HG03342 (cell line): Measurements from ENCODE around the gene OR1K1.
"Not testable (repeated sequence)": the region's sequence is repeated elsewhere in the genome, so short reads cannot be mapped to it uniquely, and the experiment has no call there.

Experiments
- ATAC-seq: cut with Tn5 transposase; IDR thresholded peaks from one replicate; pipeline ENCODE4 v1.9.1; 2021; ENCODE audit warnings: mild to moderate bottlenecking, moderate library complexity; ENCODE audit not compliant: unreplicated experiment

The OR1K1 gene

DNA sequence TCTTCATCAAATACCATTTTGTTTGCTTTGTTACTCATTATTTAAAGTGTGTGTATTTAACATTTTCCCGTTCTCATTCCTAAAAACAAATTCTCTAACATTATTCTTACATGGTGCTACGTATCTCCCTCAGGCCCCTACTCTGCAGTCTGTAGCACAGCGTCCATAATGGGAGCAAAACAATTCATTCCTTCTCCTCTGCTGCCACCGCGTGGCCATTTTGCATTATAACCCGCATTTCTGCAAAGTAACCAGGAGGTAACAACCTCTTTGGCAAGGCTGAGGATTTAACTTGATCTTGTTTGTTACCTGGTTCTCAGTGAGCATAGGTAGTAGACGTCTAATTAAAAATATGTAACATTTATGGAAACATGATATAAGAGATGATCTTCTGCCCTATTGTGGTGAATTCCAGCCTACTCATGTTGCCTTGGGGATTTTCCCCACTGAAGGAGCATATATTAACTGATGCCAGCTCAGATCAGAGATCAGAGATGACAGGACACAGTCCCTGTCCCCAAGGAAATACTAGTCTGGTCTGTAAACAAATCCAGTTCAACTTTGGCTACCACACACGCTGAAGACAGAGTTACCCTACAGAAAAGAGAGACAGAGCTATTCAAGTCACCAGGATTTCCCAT lies 10.5 kb downstream of the OR1K1 start:
- ATAC-seq = peak; percentile 87

- no peak for ATAC-seq
Observed at GRCh38 chr9:122812736-122813135, 12.8 kb downstream of the OR1K1 start.

DNA sequence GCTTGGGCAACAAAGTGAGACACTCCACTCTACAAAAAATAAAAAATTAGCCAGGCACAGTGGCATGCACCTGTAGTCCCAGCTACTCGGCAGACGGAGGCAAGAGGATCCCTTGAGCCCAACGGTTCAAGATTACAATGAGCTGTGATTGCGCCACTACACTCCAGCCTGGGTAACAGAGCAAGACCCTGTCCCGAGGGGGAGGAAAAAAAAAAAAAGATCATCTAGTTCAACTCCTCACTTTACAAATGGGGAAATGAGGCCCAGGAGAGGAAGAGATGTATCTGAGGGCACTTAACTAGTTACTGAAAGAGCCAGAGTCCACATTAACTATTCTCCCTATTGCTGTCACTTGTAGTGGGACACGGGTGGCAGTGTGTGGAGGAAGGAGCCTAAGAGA lies 14.6 kb downstream of the OR1K1 start:
- no peak for ATAC-seq

DNA sequence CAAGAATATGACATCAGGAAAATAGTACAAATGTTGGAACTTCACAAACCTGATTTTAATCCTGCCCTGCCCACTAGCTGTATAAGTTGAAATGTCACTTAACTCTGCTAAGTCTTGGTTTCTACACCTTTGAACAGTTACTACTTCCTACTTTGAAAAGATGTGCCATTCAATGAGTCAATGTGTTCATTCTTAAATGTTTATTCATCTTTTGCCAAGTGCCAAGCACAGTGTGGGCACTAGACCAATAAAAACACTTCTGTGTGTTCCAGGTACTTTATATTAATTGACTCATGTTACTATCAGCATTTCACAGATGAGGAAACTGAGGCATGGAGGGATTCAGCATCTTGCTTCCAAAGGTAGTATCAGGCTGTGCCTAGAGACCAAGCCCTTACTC lies 15.6 kb downstream of the OR1K1 start:
- ATAC-seq = no peak

DNA sequence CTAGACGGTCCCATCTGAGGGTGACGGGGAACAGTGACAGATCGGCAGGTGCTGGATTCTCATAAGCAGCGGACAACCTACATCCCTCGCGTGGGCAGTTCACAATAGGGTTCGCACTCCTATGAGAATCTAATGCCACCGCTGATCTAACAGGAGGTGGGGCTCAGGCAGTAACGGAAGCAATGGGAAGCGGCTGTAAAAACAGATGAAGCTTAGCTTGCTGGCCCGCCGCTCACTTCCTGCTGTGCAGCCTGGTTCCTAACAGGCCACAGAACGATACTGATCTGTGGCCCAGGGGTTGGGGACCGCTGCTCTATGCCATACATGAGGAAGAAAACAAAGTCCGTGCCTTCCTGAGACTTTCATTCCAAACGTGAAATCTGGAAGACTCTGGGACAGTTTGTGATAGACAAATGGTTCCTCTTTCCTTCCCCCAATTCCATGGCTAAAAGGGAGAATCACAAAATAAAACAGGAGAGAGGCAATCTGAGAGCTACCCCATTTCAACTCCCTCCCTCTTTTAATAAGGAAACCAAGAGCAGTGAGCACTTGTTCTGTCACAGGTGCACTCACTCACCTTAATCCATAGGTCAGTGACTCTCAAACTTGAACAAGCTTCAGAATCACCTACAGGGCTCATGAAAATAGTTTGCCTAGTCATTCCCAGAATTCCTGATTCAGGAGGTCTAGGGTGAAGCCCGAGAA lies 16.4 kb downstream of the OR1K1 start:
- no peak for ATAC-seq

DNA sequence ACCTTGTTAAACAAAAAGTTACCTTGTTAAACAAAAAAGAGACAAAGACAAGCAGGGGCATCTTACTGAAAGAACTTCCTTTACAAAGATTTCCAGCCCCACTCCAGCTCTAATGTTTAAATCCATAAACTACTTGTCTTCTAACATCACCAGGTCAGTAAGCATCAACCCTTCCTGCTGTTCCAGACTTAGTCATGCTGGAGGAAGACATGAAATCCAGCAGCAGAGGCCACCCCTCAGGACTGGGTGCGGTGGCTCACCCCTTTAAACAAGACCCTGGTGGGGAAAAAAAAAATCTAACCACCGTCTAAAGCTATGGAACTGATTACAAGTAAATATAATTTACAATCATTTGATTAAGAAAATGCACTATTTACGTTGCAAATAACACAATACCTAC lies 19.4 kb downstream of the OR1K1 start:
- ATAC-seq = no peak

DNA sequence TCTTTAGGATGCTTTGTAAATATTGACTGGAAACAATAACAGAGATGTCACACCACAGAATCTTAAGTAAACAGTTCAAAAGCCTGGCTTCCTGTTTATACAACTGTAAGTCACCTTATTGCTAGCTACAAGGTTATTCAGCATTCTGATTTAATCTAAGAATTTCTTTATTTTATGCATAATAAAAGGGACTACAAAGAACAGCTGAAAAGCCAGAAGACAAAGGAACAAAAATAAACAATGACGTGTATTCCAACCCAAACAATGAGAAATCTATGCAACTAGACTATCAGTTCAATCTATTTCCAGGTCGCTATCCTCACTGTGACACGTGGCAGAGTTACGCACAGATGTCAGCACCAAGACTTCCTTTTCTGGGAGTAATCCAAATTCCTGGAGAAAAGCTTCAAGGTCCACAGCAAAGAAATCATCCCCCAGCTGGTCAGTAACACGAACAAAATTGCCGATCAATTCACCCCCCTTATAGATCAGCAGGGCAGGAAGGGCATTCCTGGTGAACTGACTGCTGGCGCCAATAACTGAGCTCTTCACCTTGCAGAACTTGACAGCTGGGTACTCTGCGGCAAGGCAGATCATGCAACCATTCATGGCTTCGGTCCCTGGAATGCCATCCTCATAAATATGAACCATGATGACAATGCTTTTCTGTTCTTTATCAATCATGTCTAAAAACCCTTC lies 20.0 kb downstream of the OR1K1 start:
- no peak for ATAC-seq

DNA sequence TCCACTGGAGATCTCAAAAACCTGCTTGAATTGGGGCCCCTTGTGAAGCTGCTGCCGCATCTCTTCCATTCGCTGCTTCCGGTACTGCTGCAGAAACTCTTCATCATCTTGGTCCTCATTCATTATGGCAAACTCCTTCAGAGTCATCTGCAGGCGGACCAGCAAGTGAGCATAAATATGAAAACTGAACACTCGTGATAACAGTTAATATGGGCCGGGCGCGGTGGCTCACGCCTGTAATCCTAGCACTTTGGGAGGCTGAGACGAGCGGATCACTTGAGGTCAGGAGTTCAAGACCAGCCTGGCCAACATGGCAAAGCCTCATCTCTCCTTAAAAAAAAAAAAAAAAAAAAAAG lies 20.5 kb downstream of the OR1K1 start:
- no peak for ATAC-seq

- no peak for ATAC-seq
Observed at GRCh38 chr9:122821278-122821943, 21.5 kb downstream of the OR1K1 start.

DNA sequence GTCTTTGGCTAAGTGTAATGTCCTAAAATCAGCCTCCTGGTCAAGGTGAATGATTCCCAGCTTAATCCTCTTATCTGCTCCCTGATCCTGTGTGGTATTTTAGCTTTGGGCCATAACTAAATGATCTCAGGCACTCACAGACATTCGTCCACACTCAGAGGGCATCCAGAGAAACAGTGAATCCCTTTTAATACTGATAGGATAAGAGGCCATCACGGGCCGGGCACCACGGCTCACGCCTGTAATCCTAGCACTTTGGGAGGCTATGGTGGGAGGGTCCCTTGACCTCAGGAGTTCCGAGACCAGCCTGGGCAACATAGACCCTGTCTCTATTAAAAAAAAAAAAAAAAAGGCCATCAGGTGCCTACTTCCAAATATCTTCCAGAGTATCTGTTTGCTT lies 22.1 kb downstream of the OR1K1 start:
- no peak for ATAC-seq

DNA sequence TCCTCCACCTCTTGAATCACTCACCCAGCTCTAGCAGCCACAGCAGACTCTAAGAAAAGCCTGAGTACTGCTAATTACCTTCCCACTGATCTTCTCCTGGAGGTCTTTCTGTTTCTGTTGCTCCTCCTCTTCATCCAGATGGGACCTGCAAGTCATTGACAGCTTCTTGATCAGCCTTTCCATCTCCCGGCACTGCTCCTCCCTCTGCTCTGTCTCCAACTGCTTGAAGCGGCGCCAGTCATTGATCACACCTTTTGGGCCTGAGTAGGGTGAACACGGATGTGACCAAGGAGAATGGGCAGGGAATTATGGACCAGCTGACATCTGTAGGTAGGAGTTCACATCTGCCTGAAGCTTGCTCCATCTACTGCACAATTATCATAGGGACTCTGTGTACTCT lies 23.0 kb downstream of the OR1K1 start:
- ATAC-seq = no peak

- ATAC-seq = peak; percentile 15
Observed at GRCh38 chr9:122827761-122828093, 27.8 kb downstream of the OR1K1 start.

GRCh38 chr9:122828965-122829284 lies 29.0 kb downstream of the OR1K1 start:
- ATAC-seq = not testable (repeated sequence)

DNA sequence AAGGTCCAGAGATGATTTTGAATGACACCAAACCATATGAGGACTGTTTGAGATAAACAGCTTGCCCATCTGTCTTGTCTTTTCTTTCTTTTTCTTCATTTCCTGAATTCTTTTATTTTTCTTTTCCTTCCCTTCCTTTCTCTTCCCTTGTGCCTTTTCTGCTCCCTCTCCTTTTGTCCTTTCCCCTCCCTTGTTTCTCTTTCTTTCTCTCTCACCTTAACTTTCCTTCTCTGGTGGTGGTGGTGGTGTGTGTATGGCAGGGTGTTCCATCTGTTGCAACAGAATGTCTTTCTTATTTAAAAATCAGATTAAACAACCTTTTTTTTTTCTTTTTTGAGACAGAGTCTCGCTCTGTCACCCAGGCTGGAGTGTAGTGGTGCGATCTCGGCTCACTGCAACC lies 32.3 kb downstream of the OR1K1 start:
- ATAC-seq = no peak

- no peak for ATAC-seq
Observed at GRCh38 chr9:122835313-122835731, 35.4 kb downstream of the OR1K1 start.

- no peak for ATAC-seq
Observed at GRCh38 chr9:122837266-122837850, 37.4 kb downstream of the OR1K1 start.

DNA sequence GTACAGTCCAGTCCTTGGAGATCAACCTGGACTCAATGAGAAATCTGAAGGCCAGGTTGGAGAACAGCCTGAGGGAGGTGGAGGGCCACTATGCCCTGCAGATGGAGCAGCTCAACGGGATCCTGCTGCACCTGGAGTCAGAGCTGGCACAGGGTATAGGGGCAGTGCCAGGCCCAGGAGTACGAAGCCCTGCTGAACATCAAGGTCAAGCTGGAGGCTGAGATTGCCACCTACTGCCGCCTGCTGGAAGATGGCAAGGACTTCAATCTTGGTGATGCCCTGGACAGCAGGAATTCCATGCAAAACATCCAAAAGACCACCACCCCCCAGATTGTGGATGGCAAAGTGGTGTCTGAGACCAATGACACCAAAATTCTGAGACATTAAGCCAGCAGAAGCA lies 38.5 kb downstream of the OR1K1 start:
- ATAC-seq = not testable (repeated sequence)

DNA sequence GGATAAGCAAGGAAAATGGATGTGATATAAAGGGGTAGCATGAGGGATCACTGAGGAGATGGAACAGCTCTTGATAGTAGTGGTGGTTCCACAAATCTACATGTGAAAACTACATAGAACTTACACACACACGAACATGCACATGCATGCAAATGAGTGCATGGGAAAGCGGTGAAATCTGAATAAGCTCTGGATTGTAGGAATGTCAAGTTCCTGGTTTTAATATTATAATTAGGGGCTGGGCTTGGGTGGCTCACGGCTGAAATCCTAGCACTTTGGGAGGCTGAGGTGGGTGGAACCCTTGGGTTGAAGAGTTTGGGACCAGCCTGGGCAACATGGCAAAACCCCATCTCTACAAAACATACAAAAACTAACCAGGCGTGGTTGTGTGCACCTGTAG lies 41.6 kb downstream of the OR1K1 start:
- ATAC-seq = no peak

GRCh38 chr9:122844137-122844536 lies 44.2 kb downstream of the OR1K1 start:
- no peak for ATAC-seq

DNA sequence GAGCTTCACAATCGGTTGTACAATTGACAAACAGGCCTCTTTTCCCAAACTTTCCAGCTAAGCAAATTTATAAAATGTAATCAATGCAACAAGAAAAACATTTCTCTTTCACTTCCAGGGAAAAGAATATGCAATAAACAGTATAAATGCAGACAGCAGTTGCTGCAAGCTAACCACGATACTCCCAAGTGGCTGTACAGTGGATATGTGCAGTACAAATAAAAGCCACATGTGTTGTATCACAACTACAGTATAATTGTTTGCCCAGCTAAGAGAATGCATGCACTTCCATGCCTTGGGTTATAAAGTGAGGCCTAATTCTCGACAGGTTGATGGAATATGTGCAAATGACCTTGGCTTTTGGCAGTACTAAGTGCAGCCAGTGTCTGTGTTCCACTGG lies 45.2 kb downstream of the OR1K1 start:
- ATAC-seq = no peak

DNA sequence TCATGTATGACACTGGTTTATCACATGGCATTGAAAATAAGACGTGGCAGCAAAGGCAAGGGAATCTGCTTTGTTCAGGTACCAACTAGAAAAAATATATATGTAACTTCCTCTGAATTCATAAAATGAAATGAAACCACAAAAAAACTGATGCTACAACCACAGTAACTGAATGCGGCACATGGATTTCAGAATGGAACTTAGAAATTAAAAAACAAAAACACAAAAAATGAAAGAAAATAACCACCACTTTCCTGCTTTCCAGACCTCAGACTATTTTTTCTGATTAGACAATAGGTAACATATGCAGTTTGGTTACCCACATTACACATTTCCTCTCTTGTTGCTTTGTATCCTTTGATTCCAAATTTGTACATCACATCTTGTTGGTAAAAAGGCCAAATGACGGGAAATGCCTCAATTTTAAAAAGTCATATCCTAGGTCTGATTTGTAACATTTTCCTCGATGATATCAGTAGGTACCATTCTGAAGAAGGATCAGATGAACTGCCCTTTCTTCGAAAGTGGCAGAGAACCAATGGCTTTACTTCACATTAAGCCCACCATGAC lies 46.5 kb downstream of the OR1K1 start:
- ATAC-seq = no peak
